B cell (primary cell): ENCODE measurements around the gene STEAP1B. TPM values are rescaled to one million over a fixed set of nuclear protein-coding genes. Genes with fewer than 3 reads are reported as not detected.

Experiments used
- ATAC-seq: fragments of 200-7000 bp; cut with Tn5 transposase; one replicate; pipeline ENCODE4 v1.10.0; 2021; ENCODE audit warnings: low read depth, mild to moderate bottlenecking, moderate number of reproducible peaks, moderate library complexity
- CTCF ChIA-PET: fragments of 350-600 bp; sonication (Branson Sonifier 250); formaldehyde crosslinking; loops from one replicate; lab custom pipeline; 2021; ENCODE audit warnings: antibody characterized with exemption, inconsistent platforms; lab: Charles Lee
- POLR2A ChIA-PET: fragments of 350-600 bp; sonication (Branson Sonifier 250); formaldehyde crosslinking; loops from one replicate; lab custom pipeline; 2021; ENCODE audit warnings: antibody characterized with exemption; lab: Charles Lee
- DNase-seq: peaks from one replicate; pipeline ENCODE4 v3.0.0; 2013
- H2AFZ ChIP-seq: 2 replicates; pipeline ENCODE4 v1.6.1; 2012; ENCODE audit warnings: mild to moderate bottlenecking, low read depth, low read length; ENCODE audit not compliant: insufficient read depth, poor library complexity, severe bottlenecking
- H3K27ac ChIP-seq, 2 donors: 1 replicate in 1 of 2; 2 replicates in 1 of 2; pipeline ENCODE4 v1.5.1; 2012 to 2013; ENCODE audit warnings: low read length in 2 of 2, mild to moderate bottlenecking in 2 of 2, moderate library complexity in 1 of 2
- H3K27me3 ChIP-seq, 4 experiments: fragments of 200-600 bp in 1 of 4; sonication (generic) in 1 of 4; replicated peaks in 1 of 4; 1 replicate in 2 of 4; 2 replicates in 2 of 4; pipeline versions ENCODE4 v1.6.1 to v1.7.0; 2013 to 2016; ENCODE audit warnings: low read length in 3 of 4, mild to moderate bottlenecking in 2 of 4, mixed read lengths in 1 of 4, moderate library complexity in 1 of 4; ENCODE audit not compliant: insufficient read depth in 4 of 4, control insufficient read depth in 3 of 4; ENCODE audit errors: control extremely low read depth in 1 of 4
- H3K36me3 ChIP-seq, 2 experiments: replicated peaks in 1 of 2; 1 replicate in 1 of 2; 2 replicates in 1 of 2; pipeline versions ENCODE4 v1.6.1 to v1.7.1; 2013; ENCODE audit warnings: low read length in 1 of 2; ENCODE audit not compliant: insufficient read depth in 2 of 2, control insufficient read depth in 1 of 2; ENCODE audit errors: control extremely low read depth in 1 of 2, extremely low read depth in 1 of 2
- H3K4me1 ChIP-seq, 2 donors: fragments of 200-600 bp in 1 of 2; sonication (generic) in 1 of 2; 1 replicate in 1 of 2; 2 replicates in 1 of 2; pipeline versions ENCODE4 v1.5.1 to v1.6.1; 2013 to 2017; ENCODE audit warnings: low read length in 2 of 2; ENCODE audit not compliant: control insufficient read depth in 2 of 2, insufficient read depth in 2 of 2
- H3K4me2 ChIP-seq: replicated peaks from 2 replicates; pipeline ENCODE3; 2012; ENCODE audit warnings: mild to moderate bottlenecking, low read depth, low read length; ENCODE audit not compliant: poor library complexity, severe bottlenecking
- H3K4me3 ChIP-seq, 5 experiments: fragments of 200-600 bp in 1 of 5; sonication (generic) in 1 of 5; 1 replicate in 3 of 5; 2 replicates in 2 of 5; pipeline versions ENCODE4 v1.5.1 to v1.7.0; 2011 to 2016; ENCODE audit warnings: low read length in 4 of 5, mild to moderate bottlenecking in 4 of 5, low read depth in 2 of 5, control low read depth in 1 of 5, moderate library complexity in 1 of 5; ENCODE audit not compliant: insufficient read depth in 1 of 5; ENCODE audit errors: control extremely low read depth in 1 of 5, extremely low read depth in 1 of 5
- H3K79me2 ChIP-seq: fragments of 200-600 bp; sonication (generic); one replicate; pipeline ENCODE4 v1.6.0; 2016; ENCODE audit warnings: low read length; ENCODE audit not compliant: control insufficient read depth, insufficient read depth
- H3K9ac ChIP-seq: fragments of 200-600 bp; sonication (generic); 2 replicates; pipeline ENCODE4 v1.6.1; 2017; ENCODE audit warnings: mild to moderate bottlenecking, low read length, moderate library complexity
- H3K9me3 ChIP-seq, 3 donors: one replicate each; pipeline versions ENCODE4 v1.6.1 to v1.7.1; 2013; ENCODE audit warnings: low read length in 2 of 3; ENCODE audit not compliant: control insufficient read depth in 2 of 3, insufficient read depth in 1 of 3; ENCODE audit errors: control extremely low read depth in 1 of 3
- H4K20me1 ChIP-seq: 2 replicates; pipeline ENCODE4 v1.6.0; 2012; ENCODE audit warnings: mild to moderate bottlenecking, low read length; ENCODE audit not compliant: insufficient read depth, control insufficient read depth, poor library complexity, severe bottlenecking
- H3K27ac Mint-ChIP-seq: one replicate; pipeline ENCODE4 v1.8.0; 2021; ENCODE audit warnings: mixed read lengths
- H3K27me3 Mint-ChIP-seq: one replicate; pipeline ENCODE4 v1.8.0; 2021; ENCODE audit warnings: mixed read lengths
- H3K4me1 Mint-ChIP-seq: one replicate; pipeline ENCODE4 v1.8.0; 2021; ENCODE audit warnings: mixed read lengths
- H3K4me3 Mint-ChIP-seq: one replicate; pipeline ENCODE4 v1.8.0; 2021; ENCODE audit warnings: mixed read lengths
- H3K9me3 Mint-ChIP-seq: one replicate; pipeline ENCODE4 v1.8.0; 2022; ENCODE audit warnings: mixed read lengths; ENCODE audit not compliant: insufficient read depth
- CTCF ChIP-seq: fragments of 200-600 bp; IDR thresholded peaks from one replicate; pipeline ENCODE4 v1.8.0; 2022; ENCODE audit warnings: antibody characterized with exemption, mild to moderate bottlenecking
- EZH2 ChIP-seq: IDR thresholded peaks from 2 replicates; pipeline ENCODE4 v1.6.1; 2012; ENCODE audit warnings: borderline replicate concordance, low read depth, mild to moderate bottlenecking, moderate library complexity, low read length; ENCODE audit not compliant: insufficient read depth, poor library complexity, severe bottlenecking
- WGBS: methylation state at CpG from one replicate; pipeline ENCODE4 v1.1.5; 2013; ENCODE audit warnings: missing lambda C conversion rate; ENCODE audit not compliant: insufficient coverage; 5-methylcytosine and 5-hydroxymethylcytosine counted together
- intact Hi-C: fragments of 100-400 bp; cut with micrococcal nuclease; formaldehyde crosslinking; loops from one replicate; pipeline ENCODE4 v1.10.0; 2022
- polyA plus RNA-seq: library from polyadenylated mRNA; depleted of rRNA; stranded (reverse); fragments of >200 nt; gene quantifications from 2 replicates; pipeline ENCODE4 v1.2.3, GENCODE V29; 2012
- total RNA-seq, 2 donors: library from RNA; stranded (reverse); fragments of 120-200 nt in 1 of 2; gene quantifications; 1 replicate in 1 of 2; 2 replicates in 1 of 2; pipeline versions ENCODE4 v1.2.3 to v1.2.4, GENCODE V29; 2013 to 2022

STEAP1B gene
- total and polyA plus RNA-seq, 2 donors (not counting 1 experiment from before 2014, with no cell fraction given) = 8.8 to 24.7 TPM

- Histone ChIP-seq H3K9me3 (no peaks in the 10 kb centered on the region), H3K36me3 (no peaks in the 10 kb centered on the region), H3K27ac (no peak overlapping the region), H3K4me2 (no peak overlapping the region), H4K20me1 (no peaks in the 10 kb centered on the region), H3K4me1 (peaks cover 12 to 15% of the 10 kb centered on the region in 2 donors), H2AFZ (no peak overlapping the region), H3K4me3 (no peak overlapping the region), H3K27me3 (no peaks in the 10 kb centered on the region), H3K79me2 (no peaks in the 10 kb centered on the region), H3K9ac (no peak overlapping the region)
- CTCF ChIA-PET = no interaction called here
- H3K9me3 Mint-ChIP-seq = no peaks in the 10 kb centered on the region
- 100% methylated on average over 2 of the region's 2 CpGs for WGBS
- no peak overlapping the region for H3K27ac Mint-ChIP-seq
- intact Hi-C loops = no loop called here
- H3K4me3 Mint-ChIP-seq = no peak overlapping the region
- H3K27me3 Mint-ChIP-seq = no peaks in the 10 kb centered on the region
- peaks cover 12% of the 10 kb centered on the region for H3K4me1 Mint-ChIP-seq
- TF ChIP-seq EZH2 (no peak), CTCF (no peak)
- POLR2A ChIA-PET = no interaction called here
- no peak for ATAC-seq
- no peak for DNase-seq
Observed at GRCh38 chr7:22420973-22421635, 78.9 kb downstream of the STEAP1B start.

GRCh38 chr7:22420008-22420407, 80.0 kb downstream of the STEAP1B start:
- WGBS = no CpG with 5 or more reads among the region's 2 CpGs

More at GRCh38 chr7:22420008-22420407, 80.0 kb downstream of the STEAP1B start:
- Histone ChIP-seq H3K4me2 (no peak overlapping the region), H4K20me1 (no peaks in the 10 kb centered on the region), H3K79me2 (no peaks in the 10 kb centered on the region), H3K4me1 (peaks cover under 1 to 4% of the 10 kb centered on the region in 2 donors), H2AFZ (no peak overlapping the region), H3K4me3 (no peak overlapping the region), H3K9ac (no peak overlapping the region), H3K27ac (no peak overlapping the region), H3K36me3 (no peaks in the 10 kb centered on the region), H3K9me3 (no peaks in the 10 kb centered on the region), H3K27me3 (no peaks in the 10 kb centered on the region)
- DNase-seq (no peak), ATAC-seq (no peak)
- H3K4me1 Mint-ChIP-seq = peaks cover 1% of the 10 kb centered on the region
- CTCF ChIA-PET = no interaction called here
- POLR2A ChIA-PET = no interaction called here
- no peaks in the 10 kb centered on the region for H3K27me3 Mint-ChIP-seq
- no peaks in the 10 kb centered on the region for H3K9me3 Mint-ChIP-seq
- no peak overlapping the region for H3K27ac Mint-ChIP-seq
- H3K4me3 Mint-ChIP-seq = no peak overlapping the region
- intact Hi-C loops = no loop called here
- TF ChIP-seq CTCF (no peak), EZH2 (no peak)
